AG09319 (cell line): ENCODE results near the gene TALDO1.

Experiments used
- DNase-seq: peaks from one replicate; pipeline ENCODE4 v3.0.0-alpha.2; 2010; ENCODE audit warnings: low read depth; ENCODE audit errors: extremely low read depth
- TF ChIP-seq, protein P1 (sequence below): IDR thresholded peaks from 2 replicates; pipeline ENCODE4 v1.5.1; 2011; ENCODE audit warnings: low read depth, mild to moderate bottlenecking, inconsistent platforms, low read length, moderate library complexity

Gene TALDO1

GRCh38 chr11:745428-745827 is 1.8 kb upstream of the TALDO1 start:
- TF ChIP-seq, protein P1, sequence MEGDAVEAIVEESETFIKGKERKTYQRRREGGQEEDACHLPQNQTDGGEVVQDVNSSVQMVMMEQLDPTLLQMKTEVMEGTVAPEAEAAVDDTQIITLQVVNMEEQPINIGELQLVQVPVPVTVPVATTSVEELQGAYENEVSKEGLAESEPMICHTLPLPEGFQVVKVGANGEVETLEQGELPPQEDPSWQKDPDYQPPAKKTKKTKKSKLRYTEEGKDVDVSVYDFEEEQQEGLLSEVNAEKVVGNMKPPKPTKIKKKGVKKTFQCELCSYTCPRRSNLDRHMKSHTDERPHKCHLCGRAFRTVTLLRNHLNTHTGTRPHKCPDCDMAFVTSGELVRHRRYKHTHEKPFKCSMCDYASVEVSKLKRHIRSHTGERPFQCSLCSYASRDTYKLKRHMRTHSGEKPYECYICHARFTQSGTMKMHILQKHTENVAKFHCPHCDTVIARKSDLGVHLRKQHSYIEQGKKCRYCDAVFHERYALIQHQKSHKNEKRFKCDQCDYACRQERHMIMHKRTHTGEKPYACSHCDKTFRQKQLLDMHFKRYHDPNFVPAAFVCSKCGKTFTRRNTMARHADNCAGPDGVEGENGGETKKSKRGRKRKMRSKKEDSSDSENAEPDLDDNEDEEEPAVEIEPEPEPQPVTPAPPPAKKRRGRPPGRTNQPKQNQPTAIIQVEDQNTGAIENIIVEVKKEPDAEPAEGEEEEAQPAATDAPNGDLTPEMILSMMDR: no peak
- no peak for DNase-seq

DNA sequence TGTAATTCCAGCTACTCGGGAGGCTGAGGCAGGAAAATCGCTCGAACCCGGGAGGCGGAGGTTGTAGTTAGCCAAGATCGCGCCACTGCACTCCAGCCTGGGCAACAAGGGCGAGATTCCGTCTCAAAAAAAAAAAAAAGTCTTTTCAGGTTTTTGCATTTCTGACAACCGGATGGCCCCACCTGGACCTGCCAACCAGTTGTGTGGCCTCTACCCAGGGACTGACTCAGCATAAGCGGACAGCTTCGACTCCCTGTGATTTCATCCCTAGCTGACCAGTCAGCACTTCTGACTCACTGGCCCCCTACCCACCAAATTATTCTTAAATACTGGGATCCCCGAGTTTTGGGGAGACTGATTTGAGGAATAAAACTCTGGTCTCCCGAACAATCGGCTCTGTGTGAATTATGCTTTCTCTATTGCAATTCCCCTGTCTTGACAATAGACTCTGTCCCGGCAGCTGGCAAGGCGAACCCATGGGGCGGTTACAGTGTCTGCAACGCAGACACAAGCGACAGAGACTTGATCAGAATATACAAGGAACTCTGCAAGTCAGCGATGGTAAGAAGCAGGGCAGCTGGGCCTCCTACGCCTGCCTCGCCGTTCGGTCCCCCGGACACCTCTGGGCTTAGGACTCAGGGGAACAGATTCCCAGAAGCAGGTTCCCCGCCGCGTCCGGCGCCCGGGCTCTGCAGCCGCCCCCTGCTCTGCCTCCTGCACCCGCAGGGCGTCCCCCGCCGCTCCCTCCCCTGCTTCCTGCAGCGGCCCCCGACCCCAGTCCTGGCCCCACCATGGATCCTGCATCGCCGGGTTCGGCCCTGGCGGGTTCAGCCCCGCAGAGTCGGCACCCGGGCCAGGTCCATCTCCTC is 741 bp upstream of the TALDO1 start:
- DNase-seq: no peak
- TF ChIP-seq, protein P1: no peak

- TF ChIP-seq, protein P1: no peak
- DNase-seq: no peak
These were observed 719 bp downstream of the TALDO1 start for GRCh38 chr11:748007-748359.

GRCh38 chr11:749731-750130 is 2.5 kb downstream of the TALDO1 start:
- TF ChIP-seq, protein P1: no peak
- DNase-seq: no peak

DNA sequence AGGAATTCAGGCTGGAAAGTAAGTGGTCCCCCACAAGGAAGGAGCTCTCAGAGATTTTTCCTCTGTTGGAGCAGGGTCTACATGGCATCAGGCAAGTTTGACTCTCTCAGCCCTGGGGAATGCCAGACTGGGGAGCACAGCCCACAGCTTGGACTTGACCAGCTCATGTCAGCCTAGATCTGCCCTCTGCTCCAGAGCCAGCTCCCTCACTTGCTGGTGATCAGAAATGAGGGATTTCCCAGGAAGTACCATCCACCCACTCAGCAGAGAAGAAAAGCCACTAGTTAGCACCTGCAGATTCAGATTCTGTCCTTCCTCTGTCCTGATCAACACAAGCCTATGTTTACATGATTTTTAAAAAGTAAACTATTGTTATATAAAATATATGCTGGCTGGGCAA is 13.0 kb downstream of the TALDO1 start:
- no peak for DNase-seq
- TF ChIP-seq, protein P1: no peak

DNA sequence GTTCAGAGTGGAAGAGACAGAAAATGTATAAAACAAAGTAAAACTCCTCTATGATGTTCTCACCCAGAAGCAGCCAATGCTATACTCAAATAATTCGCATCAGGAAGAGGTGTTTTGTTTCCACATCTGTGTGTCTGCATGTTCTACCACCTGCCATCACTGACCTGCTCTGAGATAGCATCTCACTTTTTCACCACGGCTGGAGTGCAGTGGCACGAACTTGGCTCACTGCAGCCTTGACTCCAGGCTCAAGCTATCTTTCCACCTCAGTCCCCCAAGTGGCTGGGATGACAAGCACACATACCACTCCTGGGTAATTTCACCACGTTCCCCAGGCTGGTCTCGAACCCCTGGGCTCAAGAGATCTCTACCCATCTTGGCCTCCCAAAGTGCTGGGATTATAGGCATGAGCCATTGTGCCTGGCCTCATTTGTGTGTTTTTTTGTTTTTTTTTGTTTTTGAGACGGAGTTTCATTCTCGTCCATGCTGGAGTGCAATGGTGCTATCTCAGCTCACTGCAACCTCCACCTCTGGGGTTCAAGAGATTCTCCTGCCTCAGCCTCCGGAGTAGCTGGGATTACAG is 14.4 kb downstream of the TALDO1 start:
- DNase-seq: no peak
- TF ChIP-seq, protein P1: no peak

- no peak for DNase-seq
These were observed 15.3 kb downstream of the TALDO1 start for GRCh38 chr11:762421-763072.

More at GRCh38 chr11:762421-763072, 15.3 kb downstream of the TALDO1 start:
- TF ChIP-seq, protein P1: peak; percentile 20
